ENCODE data around the gene GRIN2A. TPM values are rescaled to one million over a fixed set of nuclear protein-coding genes. Genes with fewer than 3 reads are reported as not detected.

Gene GRIN2A
- total and polyA plus RNA-seq, 2 donors (not counting 1 experiment from before 2014, with no cell fraction given): 0.44 TPM; not detected in 1

DNA sequence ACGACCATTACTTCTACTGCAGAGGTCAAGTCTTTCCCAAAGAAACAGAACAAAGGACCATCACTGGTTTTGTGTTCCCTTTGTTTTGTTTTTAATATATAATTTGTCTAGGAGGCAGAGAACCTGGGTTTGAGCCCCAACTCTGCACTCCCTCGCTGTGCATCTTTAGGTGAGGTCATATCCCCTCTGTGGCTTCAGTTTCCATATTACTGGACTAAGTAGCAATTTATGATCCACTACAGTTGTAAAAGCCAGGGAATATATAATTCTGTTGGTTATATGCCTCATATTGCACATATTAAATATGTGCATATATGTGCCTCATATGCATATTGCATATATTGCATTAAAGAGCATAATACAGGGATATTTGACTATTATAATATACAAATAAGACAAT lies 392.0 kb downstream of the GRIN2A start:
- WGBS (ENCODE audit: insufficient coverage): no CpG with 5 or more reads among the region's 2 CpGs
- peaks cover 5% of the 10 kb centered on the region for H3K27me3 Mint-ChIP-seq
- H3K4me3 ChIP-seq (ENCODE audit: control extremely low read depth in 1 of 5, extremely low read depth in 1 of 5, insufficient read depth in 1 of 5, low read depth in 2 of 5, low read length in 4 of 5): no peak overlapping the region
- no peaks in the 10 kb centered on the region for H3K79me2 ChIP-seq (ENCODE audit: control insufficient read depth, insufficient read depth, low read length)
- H3K4me3 Mint-ChIP-seq: no peak overlapping the region
- H4K20me1 ChIP-seq (ENCODE audit: control insufficient read depth, insufficient read depth, low read length, poor library complexity, severe bottlenecking): no peaks in the 10 kb centered on the region
- H3K4me2 ChIP-seq (replicated peaks; ENCODE audit: low read depth, low read length, poor library complexity, severe bottlenecking): no peak overlapping the region
- no peak for ATAC-seq (ENCODE audit: low read depth)
- no peaks in the 10 kb centered on the region for H3K27me3 ChIP-seq (replicated peaks in 1 of 4; ENCODE audit: control extremely low read depth in 1 of 4, control insufficient read depth in 3 of 4, insufficient read depth in 4 of 4, low read length in 3 of 4)
- POLR2A ChIA-PET: no interaction called here
- intact Hi-C loops (cut with micrococcal nuclease): no loop called here
- no peak overlapping the region for H2AFZ ChIP-seq (ENCODE audit: insufficient read depth, low read depth, low read length, poor library complexity, severe bottlenecking)
- no peak for DNase-seq
- H3K27ac ChIP-seq (ENCODE audit: low read length in 2 of 2): no peak overlapping the region
- no peaks in the 10 kb centered on the region for H3K9me3 ChIP-seq (ENCODE audit: control extremely low read depth in 1 of 3, control insufficient read depth in 2 of 3, insufficient read depth in 1 of 3, low read length in 2 of 3)
- H3K36me3 ChIP-seq (replicated peaks in 1 of 2; ENCODE audit: control extremely low read depth in 1 of 2, control insufficient read depth in 1 of 2, extremely low read depth in 1 of 2, insufficient read depth in 2 of 2, low read length in 1 of 2): no peaks in the 10 kb centered on the region
- peaks cover 3% of the 10 kb centered on the region for H3K9me3 Mint-ChIP-seq (ENCODE audit: insufficient read depth)
- CTCF ChIA-PET: no interaction called here
- no peaks in the 10 kb centered on the region for H3K4me1 Mint-ChIP-seq
- H3K9ac ChIP-seq (ENCODE audit: low read length): no peak overlapping the region
- no peaks in the 10 kb centered on the region for H3K4me1 ChIP-seq (ENCODE audit: control insufficient read depth in 2 of 2, insufficient read depth in 2 of 2, low read length in 2 of 2)
- TF ChIP-seq EZH2 (IDR thresholded peaks at IDR 0.05; ENCODE audit: borderline replicate concordance, insufficient read depth, low read depth, low read length, poor library complexity, severe bottlenecking): no peak
- TF ChIP-seq, protein P1, sequence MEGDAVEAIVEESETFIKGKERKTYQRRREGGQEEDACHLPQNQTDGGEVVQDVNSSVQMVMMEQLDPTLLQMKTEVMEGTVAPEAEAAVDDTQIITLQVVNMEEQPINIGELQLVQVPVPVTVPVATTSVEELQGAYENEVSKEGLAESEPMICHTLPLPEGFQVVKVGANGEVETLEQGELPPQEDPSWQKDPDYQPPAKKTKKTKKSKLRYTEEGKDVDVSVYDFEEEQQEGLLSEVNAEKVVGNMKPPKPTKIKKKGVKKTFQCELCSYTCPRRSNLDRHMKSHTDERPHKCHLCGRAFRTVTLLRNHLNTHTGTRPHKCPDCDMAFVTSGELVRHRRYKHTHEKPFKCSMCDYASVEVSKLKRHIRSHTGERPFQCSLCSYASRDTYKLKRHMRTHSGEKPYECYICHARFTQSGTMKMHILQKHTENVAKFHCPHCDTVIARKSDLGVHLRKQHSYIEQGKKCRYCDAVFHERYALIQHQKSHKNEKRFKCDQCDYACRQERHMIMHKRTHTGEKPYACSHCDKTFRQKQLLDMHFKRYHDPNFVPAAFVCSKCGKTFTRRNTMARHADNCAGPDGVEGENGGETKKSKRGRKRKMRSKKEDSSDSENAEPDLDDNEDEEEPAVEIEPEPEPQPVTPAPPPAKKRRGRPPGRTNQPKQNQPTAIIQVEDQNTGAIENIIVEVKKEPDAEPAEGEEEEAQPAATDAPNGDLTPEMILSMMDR (IDR thresholded peaks at IDR 0.05): no peak
- H3K27ac Mint-ChIP-seq: no peak overlapping the region

DNA sequence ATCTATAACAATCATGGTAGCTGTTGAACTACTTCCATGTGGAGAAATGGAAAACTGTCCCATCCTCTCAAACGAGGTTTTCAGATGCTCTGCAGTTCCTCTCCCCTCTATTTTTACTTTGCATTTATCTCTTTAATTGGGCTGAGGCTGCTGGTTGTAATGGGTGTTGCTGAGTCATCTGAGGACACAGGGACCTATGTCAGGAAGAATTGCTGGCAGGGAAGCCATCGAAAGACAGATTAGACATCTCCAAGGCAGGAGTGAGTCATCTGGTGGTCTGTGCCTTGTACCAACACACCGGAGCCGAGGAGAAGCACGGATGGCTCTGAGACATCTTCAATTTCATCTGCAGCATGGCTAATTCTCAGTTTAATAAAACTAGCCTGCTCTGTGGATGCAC lies 394.5 kb downstream of the GRIN2A start:
- Histone ChIP-seq H3K27ac (ENCODE audit: low read length in 2 of 2) (no peak overlapping the region), H3K4me1 (ENCODE audit: control insufficient read depth in 2 of 2, insufficient read depth in 2 of 2, low read length in 2 of 2) (no peaks in the 10 kb centered on the region), H3K4me2 (replicated peaks; ENCODE audit: low read depth, low read length, poor library complexity, severe bottlenecking) (no peak overlapping the region), H3K36me3 (replicated peaks in 1 of 2; ENCODE audit: control extremely low read depth in 1 of 2, control insufficient read depth in 1 of 2, extremely low read depth in 1 of 2, insufficient read depth in 2 of 2, low read length in 1 of 2) (no peaks in the 10 kb centered on the region), H2AFZ (ENCODE audit: insufficient read depth, low read depth, low read length, poor library complexity, severe bottlenecking) (no peak overlapping the region), H3K4me3 (ENCODE audit: control extremely low read depth in 1 of 5, extremely low read depth in 1 of 5, insufficient read depth in 1 of 5, low read depth in 2 of 5, low read length in 4 of 5) (no peak overlapping the region), H4K20me1 (ENCODE audit: control insufficient read depth, insufficient read depth, low read length, poor library complexity, severe bottlenecking) (no peaks in the 10 kb centered on the region), H3K9me3 (ENCODE audit: control extremely low read depth in 1 of 3, control insufficient read depth in 2 of 3, insufficient read depth in 1 of 3, low read length in 2 of 3) (no peaks in the 10 kb centered on the region), H3K27me3 (replicated peaks in 1 of 4; ENCODE audit: control extremely low read depth in 1 of 4, control insufficient read depth in 3 of 4, insufficient read depth in 4 of 4, low read length in 3 of 4) (no peaks in the 10 kb centered on the region), H3K9ac (ENCODE audit: low read length) (no peak overlapping the region), H3K79me2 (ENCODE audit: control insufficient read depth, insufficient read depth, low read length) (no peaks in the 10 kb centered on the region)
- Mint-ChIP-seq H3K9me3 (ENCODE audit: insufficient read depth) (no peaks in the 10 kb centered on the region), H3K4me1 (no peaks in the 10 kb centered on the region), H3K27ac (no peak overlapping the region), H3K4me3 (no peak overlapping the region), H3K27me3 (no peaks in the 10 kb centered on the region)
- CTCF ChIA-PET: no interaction called here
- DNase-seq: no peak
- no peak for ATAC-seq (ENCODE audit: low read depth)
- TF ChIP-seq, protein P1 (IDR thresholded peaks at IDR 0.05): no peak
- TF ChIP-seq EZH2 (IDR thresholded peaks at IDR 0.05; ENCODE audit: borderline replicate concordance, insufficient read depth, low read depth, low read length, poor library complexity, severe bottlenecking): no peak
- intact Hi-C loops (cut with micrococcal nuclease): no loop called here
- POLR2A ChIA-PET: no interaction called here
- 76% methylated on average over 4 of the region's 5 CpGs for WGBS (ENCODE audit: insufficient coverage)
